ENCODE results near the gene RSPH10B. TPM values are rescaled to one million over a fixed set of nuclear protein-coding genes. Genes with fewer than 3 reads are reported as not detected.
A peak's percentile ranks its signal among the peaks of the same experiment; 100 is the strongest.

Gene RSPH10B
- total RNA-seq: under 0.01 TPM in 1 of 2 replicates, not detected in the other

GRCh38 chr7:5970347-5970911 lies at the start of gene RSPH10B:
Gene RSPH10B (minus strand): TSS chr7:5970689. CDS start chr7:5967116, 3,573 bp downstream.

DNA sequence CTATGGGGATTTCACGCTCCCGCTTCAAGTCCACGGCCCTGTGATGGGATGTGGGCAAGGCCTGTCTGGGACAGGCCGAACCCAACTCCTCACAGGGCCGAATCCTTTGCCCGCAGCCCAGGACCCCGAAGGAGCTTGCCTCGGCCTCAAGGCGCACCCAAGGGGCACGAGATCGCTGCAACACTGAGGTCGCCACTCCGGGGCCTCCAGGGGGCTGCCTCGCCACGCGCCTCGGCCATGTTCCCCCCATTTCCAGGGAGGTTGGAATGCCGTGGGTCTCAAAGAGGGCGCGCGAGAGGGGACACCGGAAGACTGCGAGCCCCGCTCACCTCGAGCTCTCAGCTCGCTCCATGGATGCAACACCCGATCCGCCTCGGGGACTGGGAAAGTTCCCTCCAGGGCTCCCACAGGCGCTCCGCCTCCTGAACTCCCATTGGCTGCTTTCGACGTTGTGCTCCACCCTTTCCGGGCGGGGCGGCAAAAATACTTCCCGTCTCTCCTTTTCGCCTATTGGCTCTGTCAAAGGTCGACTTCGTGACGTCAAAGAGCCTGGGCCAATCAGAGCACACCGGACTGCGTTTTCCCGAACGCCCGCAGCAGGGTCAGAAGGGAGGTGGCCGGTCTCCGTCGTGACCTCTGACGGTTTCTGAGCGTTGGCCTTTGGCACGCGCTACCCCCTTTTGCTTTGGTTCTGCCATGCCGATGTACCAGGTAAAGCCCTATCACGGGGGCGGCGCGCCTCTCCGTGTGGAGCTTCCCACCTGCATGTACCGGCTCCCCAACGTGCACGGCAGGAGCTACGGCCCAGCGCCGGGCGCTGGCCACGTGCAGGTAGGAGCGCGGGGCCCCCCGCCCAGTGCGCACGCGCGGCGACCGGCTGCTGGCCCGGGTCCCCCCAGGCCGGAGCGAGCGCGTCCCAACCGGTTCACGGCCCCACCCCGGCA lies 38.5 kb upstream of the RSPH10B start, which contains the start of the genes AIMP2 and PMS2:
Gene AIMP2, plus strand, starts transcription at position 605 of the 944 bp plus-strand sequence. Its CDS starts 92 bp downstream, at position 697.
Gene PMS2, minus strand, starts transcription at position 382 of the 944 bp plus-strand sequence. Its CDS starts 30 bp downstream, at position 352.

DNA sequence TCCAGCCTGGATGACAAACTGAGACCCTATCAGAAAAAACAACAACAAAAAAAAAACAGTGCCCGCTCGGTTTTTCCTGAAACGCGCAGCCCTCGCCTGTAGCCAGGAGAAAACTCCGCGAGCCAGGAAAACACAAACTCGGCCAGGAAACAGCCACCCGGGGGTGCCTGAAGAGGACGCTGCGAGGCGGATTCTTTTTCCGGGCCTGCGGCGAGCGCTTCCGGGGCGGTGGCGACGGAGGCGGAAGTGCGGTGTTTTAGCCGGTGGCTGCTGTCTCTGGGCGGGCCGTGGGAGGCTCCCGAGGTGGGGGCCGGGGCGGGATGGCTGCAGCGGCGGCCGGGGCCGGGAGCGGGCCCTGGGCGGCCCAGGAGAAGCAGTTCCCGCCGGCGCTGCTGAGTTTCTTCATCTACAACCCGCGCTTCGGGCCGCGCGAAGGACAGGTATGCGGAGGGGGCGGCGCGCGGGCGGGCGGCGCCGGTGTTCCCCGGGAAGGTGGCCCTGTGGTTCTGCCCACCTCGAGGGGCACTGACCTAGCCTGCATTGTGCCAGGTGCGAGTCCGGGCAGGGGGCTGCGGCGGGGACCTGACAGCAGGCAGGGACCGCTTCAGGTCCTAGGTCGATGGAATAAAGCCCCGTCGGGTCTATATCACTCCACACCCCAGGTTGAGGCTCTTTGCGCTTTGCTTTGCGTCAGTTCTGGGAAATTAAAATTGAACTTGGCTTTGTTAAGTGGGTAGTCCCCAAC lies 71.8 kb downstream of the RSPH10B start, which contains the start of gene CCZ1:
Gene CCZ1, plus strand, starts transcription at position 254 of the 745 bp plus-strand sequence. Its CDS starts 67 bp downstream, at position 321.

Small RNA genes within 50 kb of the gene (small RNA-seq; reads per million reads assigned to genes)
- not detected for gene RF00019
- gene SNORA80D: 13.7 reads per million, percentile 96 among the genes with 10 or more reads in this experiment

Other genes with a start within 250 kb of the RSPH10B start
- 29.8 and 30.6 TPM in 2 replicates for gene RNF216, start 189.0 kb downstream of the RSPH10B start, total RNA-seq
- gene OCM, start 89.9 kb downstream of the RSPH10B start, total RNA-seq: not detected in 2 replicates
- gene CCZ1, start 72.0 kb downstream of the RSPH10B start, total RNA-seq: 35.3 and 78.0 TPM in 2 replicates
- gene PMS2, start 38.4 kb upstream of the RSPH10B start, total RNA-seq: 20.3 and 26.7 TPM in 2 replicates
- 29.4 and 42.2 TPM in 2 replicates for gene AIMP2, start 38.6 kb upstream of the RSPH10B start, total RNA-seq
- not detected in 2 replicates for gene ANKRD61, start 60.7 kb upstream of the RSPH10B start, total RNA-seq
- 48.7 and 304 TPM in 2 replicates for gene EIF2AK1, start 88.5 kb upstream of the RSPH10B start, total RNA-seq
- gene USP42, start 134.3 kb upstream of the RSPH10B start, total RNA-seq: 10.2 and 10.6 TPM in 2 replicates

Data from placental epithelial cell (primary cell).